ENCODE measurements around the gene SNRPA. TPM values are rescaled to one million over a fixed set of nuclear protein-coding genes. Genes with fewer than 3 reads are reported as not detected.
A peak's percentile ranks its signal among the peaks of the same experiment; 100 is the strongest.

Gene SNRPA
- total and polyA plus RNA-seq, 2 of the 4 experiments (the other 2 are of a cell fraction), result 30.3 to 81.3 TPM

DNA sequence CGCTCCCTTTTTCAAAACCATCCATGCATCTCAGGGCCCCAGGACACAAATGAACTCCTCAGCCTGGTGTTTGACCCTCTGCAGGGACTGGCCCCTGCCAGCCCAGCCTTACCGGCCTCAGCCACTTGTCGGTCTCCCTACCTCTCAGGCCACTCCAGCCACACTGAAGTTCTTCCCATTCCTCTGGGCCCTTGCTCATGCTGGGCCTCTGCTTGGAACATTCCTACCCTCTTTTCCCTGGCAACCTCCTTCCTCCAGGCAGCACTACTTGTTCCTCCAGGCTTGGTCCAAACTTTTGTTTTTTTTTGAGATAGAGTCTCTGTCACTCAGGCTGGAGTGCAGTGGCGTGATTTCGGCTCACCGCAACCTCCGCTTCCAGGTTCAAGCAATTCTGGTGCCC is 40.3 kb downstream of the SNRPA start:
- Histone ChIP-seq H2AFZ (replicated peaks; ENCODE audit: low read length, poor library complexity) (no peak overlapping the region), H4K5ac (ENCODE audit: low read depth, low read length) (no peak overlapping the region), H3K4me3 (ENCODE audit: insufficient read depth, low read depth, low read length) (no peak overlapping the region), H3K27ac (ENCODE audit: insufficient read depth, low read length) (no peak overlapping the region), H2AK9ac (replicated peaks; ENCODE audit: low read depth, low read length, poor library complexity) (no peak overlapping the region), H3K36me3 (ENCODE audit: control insufficient read depth, insufficient read depth, low read length) (peaks cover 12% of the 10 kb centered on the region), H3K23ac (ENCODE audit: low read depth, low read length) (no peak overlapping the region), H2BK5ac (ENCODE audit: low read depth, low read length, poor library complexity, severe bottlenecking) (no peak overlapping the region), H3K4me1 (ENCODE audit: control insufficient read depth, insufficient read depth, low read length) (no peaks in the 10 kb centered on the region; the same call in 1 of the 2 replicates), H3K4ac (ENCODE audit: low read depth, low read length) (no peak overlapping the region), H3K9me1 (ENCODE audit: insufficient read depth, low read length) (no peaks in the 10 kb centered on the region), H4K20me1 (ENCODE audit: insufficient read depth, low read length) (no peaks in the 10 kb centered on the region), H3K56ac (ENCODE audit: extremely low read depth, insufficient read depth, low read length) (no peak overlapping the region), H4K8ac (ENCODE audit: low read depth in 2 of 2, low read length in 2 of 2) (no peak overlapping the region), H3K9ac (ENCODE audit: low read depth, low read length) (no peak overlapping the region), H3K14ac (replicated peaks; ENCODE audit: low read depth, low read length) (no peak overlapping the region), H3K9me3 (ENCODE audit: control insufficient read depth, insufficient read depth, low read length) (no peaks in the 10 kb centered on the region), H2BK15ac (ENCODE audit: low read depth, low read length) (no peak overlapping the region), H2BK20ac (ENCODE audit: low read depth, low read length) (no peak overlapping the region), H4K91ac (ENCODE audit: insufficient read depth, low read depth, low read length) (no peak overlapping the region), H3K27me3 (ENCODE audit: control insufficient read depth, insufficient read depth, low read length) (no peaks in the 10 kb centered on the region), H2AK5ac (ENCODE audit: low read depth, low read length) (no peak overlapping the region), H2BK120ac (ENCODE audit: low read depth, low read length) (no peak overlapping the region), H3K79me1 (ENCODE audit: low read depth in 1 of 2, low read length in 2 of 2) (no peaks in the 10 kb centered on the region), H3K18ac (ENCODE audit: low read depth, low read length) (no peak overlapping the region), H3K4me2 (ENCODE audit: low read depth, low read length) (no peak overlapping the region)
- ChIA-PET POLR2A (ENCODE audit: unreplicated experiment) (no interaction called here), CTCF (interaction anchor here (0.7 kb wide), 1 partner anchor 13 kb away, joined by 3 read pairs; no protein-coding TSS in a partner anchor)
- BruUV-seq (replicated peaks), result no TSS peak
- TF ChIP-seq SMC3 (IDR thresholded peaks at IDR 0.05; ENCODE audit: low read depth, low read length) (no peak), MXI1 (IDR thresholded peaks at IDR 0.05; ENCODE audit: borderline replicate concordance, low read depth, low read length) (no peak), MAZ (IDR thresholded peaks at IDR 0.05; ENCODE audit: borderline replicate concordance, low read depth, low read length) (no peak)
- TF ChIP-seq, protein P1, sequence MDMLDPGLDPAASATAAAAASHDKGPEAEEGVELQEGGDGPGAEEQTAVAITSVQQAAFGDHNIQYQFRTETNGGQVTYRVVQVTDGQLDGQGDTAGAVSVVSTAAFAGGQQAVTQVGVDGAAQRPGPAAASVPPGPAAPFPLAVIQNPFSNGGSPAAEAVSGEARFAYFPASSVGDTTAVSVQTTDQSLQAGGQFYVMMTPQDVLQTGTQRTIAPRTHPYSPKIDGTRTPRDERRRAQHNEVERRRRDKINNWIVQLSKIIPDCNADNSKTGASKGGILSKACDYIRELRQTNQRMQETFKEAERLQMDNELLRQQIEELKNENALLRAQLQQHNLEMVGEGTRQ (IDR thresholded peaks at IDR 0.05; ENCODE audit: low read depth, low read length), result no peak
- dilution Hi-C loops (cut with HindIII; ENCODE audit: low sequenced_read_pairs, unreplicated experiment) (no loop called here), intact Hi-C loops (cut with micrococcal nuclease) (no loop called here), in situ Hi-C loops (cut with MboI; ENCODE audit: low sequenced_read_pairs) (no loop called here)
- 96% methylated on average over 3 of the region's 7 CpGs; no CpG with 5 or more reads in 1 of the 2 experiments for WGBS, 2 experiments (ENCODE audit: extremely low coverage in 2 of 2, insufficient read length in 1 of 2)
- peak; percentile 37; the same call in 1 of the 2 replicates for ATAC-seq (ENCODE audit: low read depth)
- DNase-seq, result no peak
